Immature natural killer cell (primary cell): ENCODE results near the gene LRP1. TPM values are rescaled to one million over a fixed set of nuclear protein-coding genes. Genes with fewer than 3 reads are reported as not detected.
A peak's percentile ranks its signal among the peaks of the same experiment; 100 is the strongest.
"Not testable (repeated sequence)": the region's sequence is repeated elsewhere in the genome, so short reads cannot be mapped to it uniquely, and the experiment has no call there.

Experiments
- DNase-seq, 3 donors: peaks; one replicate each; pipeline ENCODE4 v3.0.0; 2022; ENCODE audit warnings: mixed read lengths in 1 of 3
- H3K27ac Mint-ChIP-seq, 6 donors: one replicate each; pipeline ENCODE4 v1.8.0; 2020; ENCODE audit warnings: mixed read lengths in 6 of 6, mild to moderate bottlenecking in 5 of 6, inconsistent platforms in 4 of 6, moderate library complexity in 3 of 6
- H3K27me3 Mint-ChIP-seq, 3 donors: one replicate each; pipeline ENCODE4 v1.8.0; 2020 to 2021; ENCODE audit warnings: low read depth in 3 of 3, mild to moderate bottlenecking in 3 of 3, mixed read lengths in 3 of 3, moderate library complexity in 3 of 3, inconsistent platforms in 1 of 3
- H3K36me3 Mint-ChIP-seq, 3 donors: one replicate each; pipeline ENCODE4 v1.8.0; 2020; ENCODE audit warnings: mixed read lengths in 3 of 3, inconsistent platforms in 2 of 3, mild to moderate bottlenecking in 2 of 3
- H3K4me1 Mint-ChIP-seq, 2 donors: one replicate each; pipeline ENCODE4 v1.8.0; 2020; ENCODE audit warnings: inconsistent platforms in 2 of 2, mild to moderate bottlenecking in 2 of 2, mixed read lengths in 2 of 2, moderate library complexity in 1 of 2
- H3K4me3 Mint-ChIP-seq, 5 donors: one replicate each; pipeline ENCODE4 v1.8.0; 2020; ENCODE audit warnings: mild to moderate bottlenecking in 5 of 5, mixed read lengths in 5 of 5, inconsistent platforms in 3 of 5, moderate library complexity in 3 of 5
- H3K9me3 Mint-ChIP-seq, 6 donors: one replicate each; pipeline ENCODE4 v1.8.0; 2020; ENCODE audit warnings: mild to moderate bottlenecking in 6 of 6, mixed read lengths in 6 of 6, inconsistent platforms in 4 of 6, moderate library complexity in 3 of 6
- polyA plus RNA-seq, 3 donors: library from polyadenylated mRNA; unstranded; fragments of 300-500 nt; fragmentation: Illumina TruSeq; gene quantifications; one replicate each; pipeline ENCODE4 v1.2.3, GENCODE V29; 2021

Gene LRP1
- polyA plus RNA-seq, 3 donors from 2014 or later, result 0.08 to 0.22 TPM; not detected in 1

GRCh38 chr12:57110104-57111030, 17.9 kb upstream of the LRP1 start:
- peak overlapping the region; percentile 92 to 100 (median 96) for H3K4me3 Mint-ChIP-seq
- H3K36me3 Mint-ChIP-seq, result peaks cover 7 to 17% (median 15%) of the 10 kb centered on the region in 3 donors
- H3K9me3 Mint-ChIP-seq, result peaks cover 0 to 4% (median 0%) of the 10 kb centered on the region in 6 donors
- peak; percentile 49 to 57 (median 51) for DNase-seq
- peaks cover 14 to 23% (median 17%) of the 10 kb centered on the region in 3 donors for H3K27me3 Mint-ChIP-seq
- peak overlapping the region; percentile 91 to 99 (median 98) for H3K27ac Mint-ChIP-seq
- peaks cover 52 to 56% of the 10 kb centered on the region in 2 donors for H3K4me1 Mint-ChIP-seq

- H3K4me3 Mint-ChIP-seq, result peak within 1 kb of the TSS; percentile 92 to 100 (median 96)
- H3K27me3 Mint-ChIP-seq, result peaks cover 16 to 23% (median 19%) of the 10 kb centered on the region in 3 donors
- H3K27ac Mint-ChIP-seq, result peak within 1 kb of the TSS; percentile 91 to 99 (median 98)
- peak; percentile 84 to 89 (median 86) for DNase-seq
- peaks cover 52 to 56% of the 10 kb centered on the region in 2 donors for H3K4me1 Mint-ChIP-seq
- H3K9me3 Mint-ChIP-seq, result peaks cover 0 to 4% (median 0%) of the 10 kb centered on the region in 6 donors
- H3K36me3 Mint-ChIP-seq, result peaks cover 7 to 16% (median 14%) of the 10 kb centered on the region in 3 donors
These were observed 17.1 kb upstream of the LRP1 start, which contains the start of gene STAT6 for GRCh38 chr12:57111031-57111734. Gene STAT6, minus strand, starts transcription at chr12:57111362. Its CDS starts 3,084 bp downstream, at chr12:57108278.

- Mint-ChIP-seq H3K9me3 (peaks cover 0 to 4% (median 0%) of the 10 kb centered on the region in 6 donors), H3K36me3 (peaks cover 2 to 6% (median 3%) of the 10 kb centered on the region in 3 donors), H3K4me1 (peaks cover 42 to 44% of the 10 kb centered on the region in 2 donors), H3K4me3 (peak overlapping the region; percentile 92 to 100 (median 96)), H3K27me3 (peaks cover 16 to 23% (median 22%) of the 10 kb centered on the region in 3 donors), H3K27ac (peak overlapping the region; percentile 91 to 99 (median 98))
- DNase-seq, result no peak
These were observed 15.6 kb upstream of the LRP1 start for GRCh38 chr12:57112492-57113294.

- no peak overlapping the region for H3K4me3 Mint-ChIP-seq
- peaks cover 0 to 4% (median 0%) of the 10 kb centered on the region in 6 donors for H3K9me3 Mint-ChIP-seq
- no peak for DNase-seq
- peaks cover 11% of the 10 kb centered on the region in 2 donors for H3K4me1 Mint-ChIP-seq
- H3K27me3 Mint-ChIP-seq, result peaks cover 6 to 11% (median 9%) of the 10 kb centered on the region in 3 donors
- H3K27ac Mint-ChIP-seq, result peak overlapping the region in 1 of 6 donors; percentile 8
- no peaks in the 10 kb centered on the region for H3K36me3 Mint-ChIP-seq
These were observed 11.6 kb upstream of the LRP1 start for GRCh38 chr12:57116580-57117281.

- Mint-ChIP-seq H3K27ac (no peak overlapping the region), H3K4me1 (no peaks in the 10 kb centered on the region)
- no peak for DNase-seq
These were observed 9.5 kb upstream of the LRP1 start for GRCh38 chr12:57118711-57119271.

GRCh38 chr12:57119294-57120085, 8.8 kb upstream of the LRP1 start:
- peaks cover 0 to 3% (median 0%) of the 10 kb centered on the region in 3 donors for H3K36me3 Mint-ChIP-seq
- peaks cover under 1 to 6% (median 5%) of the 10 kb centered on the region in 3 donors for H3K27me3 Mint-ChIP-seq
- H3K27ac Mint-ChIP-seq, result no peak overlapping the region
- H3K4me1 Mint-ChIP-seq, result no peaks in the 10 kb centered on the region
- H3K4me3 Mint-ChIP-seq, result no peak overlapping the region
- H3K9me3 Mint-ChIP-seq, result no peaks in the 10 kb centered on the region
- DNase-seq, result no peak

More at GRCh38 chr12:57118711-57119271, 9.5 kb upstream of the LRP1 start:
- H3K27me3 Mint-ChIP-seq, result peaks cover 0 to 6% (median 5%) of the 10 kb centered on the region in 3 donors
- H3K36me3 Mint-ChIP-seq, result peaks cover 0 to 2% (median 0%) of the 10 kb centered on the region in 3 donors
- H3K9me3 Mint-ChIP-seq, result no peaks in the 10 kb centered on the region
- no peak overlapping the region for H3K4me3 Mint-ChIP-seq

- H3K36me3 Mint-ChIP-seq, result not testable (repeated sequence)
These were observed 7.6 kb upstream of the LRP1 start for GRCh38 chr12:57120718-57121117.

GRCh38 chr12:57123813-57124212, 4.5 kb upstream of the LRP1 start:
- Mint-ChIP-seq H3K4me1 (peaks cover 5 to 7% of the 10 kb centered on the region in 2 donors), H3K27me3 (peaks cover 5 to 9% (median 7%) of the 10 kb centered on the region in 3 donors), H3K27ac (peak overlapping the region in 2 of 6 donors; percentile 21 to 76), H3K36me3 (peaks cover 0 to 3% (median 0%) of the 10 kb centered on the region in 3 donors), H3K4me3 (no peak overlapping the region), H3K9me3 (no peaks in the 10 kb centered on the region)
- DNase-seq, result no peak

More at GRCh38 chr12:57120718-57121117, 7.6 kb upstream of the LRP1 start:
- not testable (repeated sequence) for H3K9me3 Mint-ChIP-seq, H3K27ac Mint-ChIP-seq, DNase-seq, H3K4me1 Mint-ChIP-seq, H3K27me3 Mint-ChIP-seq, H3K4me3 Mint-ChIP-seq

GRCh38 chr12:57124261-57124877, 3.9 kb upstream of the LRP1 start:
- H3K4me1 Mint-ChIP-seq, result peaks cover 5 to 7% of the 10 kb centered on the region in 2 donors
- peaks cover 5 to 9% (median 7%) of the 10 kb centered on the region in 3 donors for H3K27me3 Mint-ChIP-seq
- H3K4me3 Mint-ChIP-seq, result no peak overlapping the region
- no peak overlapping the region for H3K27ac Mint-ChIP-seq
- H3K36me3 Mint-ChIP-seq, result peaks cover 0 to 3% (median 0%) of the 10 kb centered on the region in 3 donors
- no peaks in the 10 kb centered on the region for H3K9me3 Mint-ChIP-seq
- DNase-seq, result peak; percentile 66 to 74 (median 72)

- H3K9me3 Mint-ChIP-seq, result no peaks in the 10 kb centered on the region
- H3K27me3 Mint-ChIP-seq, result peaks cover 8 to 9% (median 9%) of the 10 kb centered on the region in 3 donors
- H3K4me3 Mint-ChIP-seq, result peak overlapping the region in 2 of 5 donors; percentile 21 to 49
- peaks cover 0 to 3% (median 0%) of the 10 kb centered on the region in 3 donors for H3K36me3 Mint-ChIP-seq
- DNase-seq, result no peak
- H3K4me1 Mint-ChIP-seq, result peaks cover 5 to 8% of the 10 kb centered on the region in 2 donors
- H3K27ac Mint-ChIP-seq, result no peak overlapping the region
These were observed 2.2 kb upstream of the LRP1 start for GRCh38 chr12:57126061-57126460.

- Mint-ChIP-seq H3K9me3 (no peaks in the 10 kb centered on the region), H3K27ac (no peak overlapping the region), H3K27me3 (peaks cover 8 to 9% (median 9%) of the 10 kb centered on the region in 3 donors), H3K36me3 (peaks cover 0 to 3% (median 0%) of the 10 kb centered on the region in 3 donors), H3K4me1 (peaks cover 5 to 8% of the 10 kb centered on the region in 2 donors), H3K4me3 (peak overlapping the region; percentile 33 to 86 (median 79))
- DNase-seq, result no peak
These were observed 1.7 kb upstream of the LRP1 start for GRCh38 chr12:57126561-57126960.
